Measurements from ENCODE around the gene SPANXD.
"Not testable (repeated sequence)": the region's sequence is repeated elsewhere in the genome, so short reads cannot be mapped to it uniquely, and the experiment has no call there.

SPANXD gene

GRCh38 chrX:141698639-141699038, at the start of gene SPANXD:
Gene SPANXD (minus strand): TSS chrX:141698739. CDS start chrX:141698405, 334 bp downstream.
- DNase-seq (ENCODE audit: low read depth); H3K4me3 ChIP-seq (ENCODE audit: control insufficient read depth, low read depth, low read length): not testable (repeated sequence)

GRCh38 chrX:141742666-141743065, 44.1 kb upstream of the SPANXD start:
- no peak for TF ChIP-seq CTCF (IDR thresholded peaks at IDR 0.05; ENCODE audit: control insufficient read depth, insufficient read depth, low read depth, low read length, missing control alignments)

GRCh38 chrX:141736656-141737055, 38.1 kb upstream of the SPANXD start:
- H3K4me3 ChIP-seq (ENCODE audit: control insufficient read depth, low read depth, low read length) = no peak overlapping the region
- no peak for TF ChIP-seq CTCF (IDR thresholded peaks at IDR 0.05; ENCODE audit: control insufficient read depth, insufficient read depth, low read depth, low read length, missing control alignments)
- no peak for DNase-seq (ENCODE audit: low read depth)

More at GRCh38 chrX:141742666-141743065, 44.1 kb upstream of the SPANXD start:
- no peak for DNase-seq (ENCODE audit: low read depth)
- H3K4me3 ChIP-seq (ENCODE audit: control insufficient read depth, low read depth, low read length) = no peak overlapping the region

GRCh38 chrX:141733371-141733770, 34.8 kb upstream of the SPANXD start:
- TF ChIP-seq CTCF (IDR thresholded peaks at IDR 0.05; ENCODE audit: control insufficient read depth, insufficient read depth, low read depth, low read length, missing control alignments) = no peak

GRCh38 chrX:141732031-141732430, 33.5 kb upstream of the SPANXD start:
- H3K4me3 ChIP-seq (ENCODE audit: control insufficient read depth, low read depth, low read length) = no peak overlapping the region
- DNase-seq (ENCODE audit: low read depth) = no peak
- TF ChIP-seq CTCF (IDR thresholded peaks at IDR 0.05; ENCODE audit: control insufficient read depth, insufficient read depth, low read depth, low read length, missing control alignments) = no peak

More at GRCh38 chrX:141733371-141733770, 34.8 kb upstream of the SPANXD start:
- DNase-seq (ENCODE audit: low read depth) = no peak
- no peak overlapping the region for H3K4me3 ChIP-seq (ENCODE audit: control insufficient read depth, low read depth, low read length)

GRCh38 chrX:141724186-141724585, 25.6 kb upstream of the SPANXD start:
- no peak for DNase-seq (ENCODE audit: low read depth)
- no peak for TF ChIP-seq CTCF (IDR thresholded peaks at IDR 0.05; ENCODE audit: control insufficient read depth, insufficient read depth, low read depth, low read length, missing control alignments)
- no peak overlapping the region for H3K4me3 ChIP-seq (ENCODE audit: control insufficient read depth, low read depth, low read length)

- H3K4me3 ChIP-seq (ENCODE audit: control insufficient read depth, low read depth, low read length) = no peak overlapping the region
- no peak for DNase-seq (ENCODE audit: low read depth)
- no peak for TF ChIP-seq CTCF (IDR thresholded peaks at IDR 0.05; ENCODE audit: control insufficient read depth, insufficient read depth, low read depth, low read length, missing control alignments)
Measured at GRCh38 chrX:141714680-141715079, 16.1 kb upstream of the SPANXD start.
